HEK293 (cell line): ENCODE results near the gene HOXB1.

ENCODE experiments used
- KLF16 ChIP-seq: fragments of 450-650 bp; formaldehyde crosslinking; IDR thresholded peaks from 2 replicates; pipeline ENCODE4 v1.5.1; 2017; ENCODE audit warnings: missing biosample characterization, missing genetic modification characterization
- ZBTB1 ChIP-seq: fragments of 450-650 bp; formaldehyde crosslinking; IDR thresholded peaks from 2 replicates; pipeline ENCODE4 v1.5.1; 2016; ENCODE audit warnings: missing biosample characterization, missing genetic modification characterization
- TF ChIP-seq, protein P1 (sequence below): fragments of 450-650 bp; formaldehyde crosslinking; optimal IDR thresholded peaks from 2 replicates; pipeline ENCODE3; 2016; ENCODE audit warnings: missing biosample characterization, mild to moderate bottlenecking, missing genetic modification characterization

DNA sequence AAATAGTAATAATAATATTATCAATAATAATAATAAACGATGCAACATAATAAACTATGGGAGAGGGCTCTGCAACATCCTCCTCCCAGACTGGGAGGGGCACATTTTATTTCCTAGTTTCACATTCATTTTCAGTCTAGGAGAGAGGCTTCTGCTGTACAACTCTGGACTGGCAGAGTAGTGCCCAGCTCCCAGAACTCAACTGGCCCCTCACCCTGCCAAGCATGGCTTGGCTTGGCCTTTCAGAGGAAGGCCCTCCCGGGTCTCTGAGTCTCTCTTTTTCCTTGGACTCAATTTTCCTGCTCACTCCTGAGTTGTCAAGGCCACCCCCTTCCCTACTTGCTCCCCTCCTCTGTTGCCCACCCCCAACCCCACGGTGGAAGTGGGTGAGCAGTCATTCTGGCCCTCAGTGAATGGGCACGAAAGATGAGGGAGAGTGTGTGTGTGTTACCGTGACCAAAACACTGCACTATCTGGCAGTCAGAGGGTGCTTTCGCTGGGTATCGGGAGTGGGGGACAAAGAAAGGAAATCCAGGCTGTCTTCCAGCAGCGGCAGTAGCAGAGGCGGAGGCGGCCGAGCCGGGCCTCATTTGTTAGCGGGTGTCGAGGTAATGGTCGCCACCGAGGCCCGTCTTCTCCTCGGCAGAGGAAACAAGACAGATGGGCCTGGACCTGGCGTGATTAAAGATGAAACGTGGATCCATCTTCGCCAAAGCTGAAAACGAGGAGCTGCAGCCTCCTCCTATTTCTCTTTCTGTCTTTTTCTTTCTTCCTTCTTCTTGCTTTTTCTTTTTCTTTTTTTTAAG, 45.1 kb upstream of the HOXB1 start:
- TF ChIP-seq, protein P1, sequence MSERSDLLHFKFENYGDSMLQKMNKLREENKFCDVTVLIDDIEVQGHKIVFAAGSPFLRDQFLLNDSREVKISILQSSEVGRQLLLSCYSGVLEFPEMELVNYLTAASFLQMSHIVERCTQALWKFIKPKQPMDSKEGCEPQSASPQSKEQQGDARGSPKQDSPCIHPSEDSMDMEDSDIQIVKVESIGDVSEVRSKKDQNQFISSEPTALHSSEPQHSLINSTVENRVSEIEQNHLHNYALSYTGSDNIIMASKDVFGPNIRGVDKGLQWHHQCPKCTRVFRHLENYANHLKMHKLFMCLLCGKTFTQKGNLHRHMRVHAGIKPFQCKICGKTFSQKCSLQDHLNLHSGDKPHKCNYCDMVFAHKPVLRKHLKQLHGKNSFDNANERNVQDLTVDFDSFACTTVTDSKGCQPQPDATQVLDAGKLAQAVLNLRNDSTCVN (tag by site-specific recombination) = no peak
- TF ChIP-seq KLF16 (tag by site-specific recombination) (no peak), ZBTB1 (tag by site-specific recombination) (no peak)
